IPS-NIHi11 (cell line): Measurements from ENCODE around the gene HOXA6.

Experiments used
- DNase-seq: peaks from one replicate; pipeline ENCODE4 v3.0.0; 2012; ENCODE audit warnings: mixed read lengths, low spot score

HOXA6 gene

GRCh38 chr7:27147199-27148030, at the start of gene HOXA6:
Gene HOXA6 (minus strand): TSS chr7:27147774. CDS start chr7:27147749, 25 bp downstream.
- DNase-seq, result peak; percentile 51

- DNase-seq, result peak; percentile 56
Observed at GRCh38 chr7:27196287-27196767, 48.8 kb upstream of the HOXA6 start.

GRCh38 chr7:27194686-27195379, 47.3 kb upstream of the HOXA6 start:
- DNase-seq, result no peak

GRCh38 chr7:27194002-27194352, 46.4 kb upstream of the HOXA6 start:
- no peak for DNase-seq

GRCh38 chr7:27193335-27194001, 45.9 kb upstream of the HOXA6 start:
- no peak for DNase-seq

GRCh38 chr7:27192546-27193334, 45.2 kb upstream of the HOXA6 start:
- DNase-seq, result no peak

GRCh38 chr7:27191833-27192545, 44.4 kb upstream of the HOXA6 start:
- DNase-seq, result no peak

- no peak for DNase-seq
Observed at GRCh38 chr7:27191161-27191731, 43.7 kb upstream of the HOXA6 start.

- no peak for DNase-seq
Observed at GRCh38 chr7:27189997-27190748, 42.6 kb upstream of the HOXA6 start.

- no peak for DNase-seq
Observed at GRCh38 chr7:27189295-27189996, 41.9 kb upstream of the HOXA6 start.

GRCh38 chr7:27188386-27189294, 41.1 kb upstream of the HOXA6 start:
- peak; percentile 41 for DNase-seq

GRCh38 chr7:27187475-27188385, 40.2 kb upstream of the HOXA6 start:
- no peak for DNase-seq

GRCh38 chr7:27186668-27187474, 39.3 kb upstream of the HOXA6 start:
- no peak for DNase-seq

- DNase-seq, result no peak
Observed at GRCh38 chr7:27185854-27186667, 38.5 kb upstream of the HOXA6 start.

GRCh38 chr7:27185013-27185853, 37.7 kb upstream of the HOXA6 start, which contains the start of gene HOXA11:
Gene HOXA11 (minus strand): TSS chr7:27185232. CDS start chr7:27185144, 88 bp downstream.
- DNase-seq, result no peak
